ENCODE results near the gene C2CD4B. TPM values are rescaled to one million over a fixed set of nuclear protein-coding genes. Genes with fewer than 3 reads are reported as not detected.

The C2CD4B gene
- total RNA-seq, 2 experiments from 2014 or later = 1.5 TPM

GRCh38 chr15:62147149-62147548, 17.9 kb downstream of the C2CD4B start:
- intact Hi-C loops (cut with micrococcal nuclease) = no loop called here
- H3K4me1 Mint-ChIP-seq (ENCODE audit: low read depth) = peaks cover 15% of the 10 kb centered on the region

GRCh38 chr15:62145015-62145735, 19.9 kb downstream of the C2CD4B start:
- CTCF ChIA-PET = interaction anchor here (0.9 kb wide), 1 partner anchor 20 kb away, joined by 4 read pairs; the partner anchor contains the start of gene C2CD4B

More at GRCh38 chr15:62147149-62147548, 17.9 kb downstream of the C2CD4B start:
- POLR2A ChIA-PET = no interaction called here
- Mint-ChIP-seq H3K27ac (no peak overlapping the region), H3K9me3 (no peaks in the 10 kb centered on the region), H3K36me3 (no peaks in the 10 kb centered on the region), H3K27me3 (no peaks in the 10 kb centered on the region), H3K4me3 (no peak overlapping the region)
- DNase-seq = no peak
- CTCF ChIA-PET = interaction anchor here (0.6 kb wide), 1 partner anchor 760 kb away, joined by 3 read pairs; no protein-coding TSS in a partner anchor

GRCh38 chr15:62142736-62143135, 22.3 kb downstream of the C2CD4B start:
- peaks cover 5% of the 10 kb centered on the region for H3K4me1 Mint-ChIP-seq (ENCODE audit: low read depth)
- intact Hi-C loops (cut with micrococcal nuclease) = no loop called here
- ChIA-PET CTCF (interaction anchor here (0.7 to 2.5 kb wide), 9 partner anchors 11 to 165 kb away, joined by 3 to 12 read pairs (median 4); partner anchors contain the start of genes C2CD4B and VPS13C), POLR2A (no interaction called here)
- H3K9me3 Mint-ChIP-seq = no peaks in the 10 kb centered on the region
- no peak for DNase-seq
- no peak overlapping the region for H3K4me3 Mint-ChIP-seq
- peaks cover 6% of the 10 kb centered on the region for H3K27me3 Mint-ChIP-seq
- no peak overlapping the region for H3K27ac Mint-ChIP-seq
- no peaks in the 10 kb centered on the region for H3K36me3 Mint-ChIP-seq

More at GRCh38 chr15:62145015-62145735, 19.9 kb downstream of the C2CD4B start:
- no peaks in the 10 kb centered on the region for H3K36me3 Mint-ChIP-seq
- no peak for DNase-seq
- H3K4me1 Mint-ChIP-seq (ENCODE audit: low read depth) = peaks cover 7% of the 10 kb centered on the region
- intact Hi-C loops (cut with micrococcal nuclease) = no loop called here
- no peak overlapping the region for H3K4me3 Mint-ChIP-seq
- POLR2A ChIA-PET = no interaction called here
- H3K27ac Mint-ChIP-seq = no peak overlapping the region
- no peaks in the 10 kb centered on the region for H3K9me3 Mint-ChIP-seq
- peaks cover 1% of the 10 kb centered on the region for H3K27me3 Mint-ChIP-seq

GRCh38 chr15:62141643-62142588, 23.2 kb downstream of the C2CD4B start:
- CTCF ChIA-PET = interaction anchor here (0.7 to 2.5 kb wide), 9 partner anchors 12 to 165 kb away, joined by 3 to 12 read pairs (median 4); partner anchors contain the start of genes C2CD4B and VPS13C
- DNase-seq = no peak
- intact Hi-C loops (cut with micrococcal nuclease) = no loop called here
- Mint-ChIP-seq H3K36me3 (no peaks in the 10 kb centered on the region), H3K27ac (no peak overlapping the region), H3K4me3 (no peak overlapping the region), H3K4me1 (ENCODE audit: low read depth) (peaks cover 5% of the 10 kb centered on the region), H3K27me3 (peaks cover 6% of the 10 kb centered on the region), H3K9me3 (no peaks in the 10 kb centered on the region)
- POLR2A ChIA-PET = no interaction called here

GRCh38 chr15:62141200-62141599, 23.9 kb downstream of the C2CD4B start:
- Mint-ChIP-seq H3K36me3 (no peaks in the 10 kb centered on the region), H3K27me3 (peaks cover 6% of the 10 kb centered on the region), H3K4me3 (no peak overlapping the region), H3K9me3 (no peaks in the 10 kb centered on the region), H3K27ac (no peak overlapping the region), H3K4me1 (ENCODE audit: low read depth) (peaks cover 5% of the 10 kb centered on the region)
- DNase-seq = no peak
- CTCF ChIA-PET = interaction anchor here (2.1 to 2.5 kb wide), 2 partner anchors 15 to 69 kb away, joined by 6 to 12 read pairs; no protein-coding TSS in a partner anchor
- intact Hi-C loops (cut with micrococcal nuclease) = no loop called here
- POLR2A ChIA-PET = interaction anchor here (1.1 kb wide), 1 partner anchor 22 kb away, joined by 3 read pairs; no protein-coding TSS in a partner anchor

GRCh38 chr15:62138124-62138523, 27.0 kb downstream of the C2CD4B start:
- ChIA-PET POLR2A (no interaction called here), CTCF (interaction anchor here (0.8 kb wide), 1 partner anchor 12 kb away, joined by 3 read pairs; no protein-coding TSS in a partner anchor)
- no peak for DNase-seq
- Mint-ChIP-seq H3K27ac (no peak overlapping the region), H3K4me3 (no peak overlapping the region), H3K9me3 (no peaks in the 10 kb centered on the region), H3K27me3 (peaks cover 8% of the 10 kb centered on the region), H3K36me3 (no peaks in the 10 kb centered on the region), H3K4me1 (ENCODE audit: low read depth) (peaks cover 5% of the 10 kb centered on the region)
- intact Hi-C loops (cut with micrococcal nuclease) = no loop called here

- intact Hi-C loops (cut with micrococcal nuclease) = no loop called here
- CTCF ChIA-PET = interaction anchor here (0.8 kb wide), 1 partner anchor 11 kb away, joined by 3 read pairs; no protein-coding TSS in a partner anchor
- Mint-ChIP-seq H3K4me3 (no peak overlapping the region), H3K4me1 (ENCODE audit: low read depth) (peaks cover 5% of the 10 kb centered on the region), H3K9me3 (no peaks in the 10 kb centered on the region), H3K27ac (no peak overlapping the region), H3K36me3 (no peaks in the 10 kb centered on the region), H3K27me3 (peaks cover 8% of the 10 kb centered on the region)
- no peak for DNase-seq
- POLR2A ChIA-PET = no interaction called here
These were observed 27.9 kb downstream of the C2CD4B start for GRCh38 chr15:62136911-62137865.

GRCh38 chr15:62135532-62136134, 29.5 kb downstream of the C2CD4B start:
- no peaks in the 10 kb centered on the region for H3K4me1 Mint-ChIP-seq (ENCODE audit: low read depth)
- intact Hi-C loops (cut with micrococcal nuclease) = no loop called here
- POLR2A ChIA-PET = no interaction called here
- H3K4me3 Mint-ChIP-seq = no peak overlapping the region
- H3K27me3 Mint-ChIP-seq = peaks cover 8% of the 10 kb centered on the region
- no peak for DNase-seq
- CTCF ChIA-PET = no interaction called here
- H3K27ac Mint-ChIP-seq = no peak overlapping the region
- H3K36me3 Mint-ChIP-seq = no peaks in the 10 kb centered on the region
- H3K9me3 Mint-ChIP-seq = no peaks in the 10 kb centered on the region

GRCh38 chr15:62133141-62133540, 31.9 kb downstream of the C2CD4B start:
- Mint-ChIP-seq H3K9me3 (no peaks in the 10 kb centered on the region), H3K27ac (no peak overlapping the region), H3K4me3 (no peak overlapping the region), H3K36me3 (no peaks in the 10 kb centered on the region), H3K4me1 (ENCODE audit: low read depth) (peaks cover 13% of the 10 kb centered on the region), H3K27me3 (peaks cover 2% of the 10 kb centered on the region)
- CTCF ChIA-PET = no interaction called here
- intact Hi-C loops (cut with micrococcal nuclease) = no loop called here
- DNase-seq = no peak
- POLR2A ChIA-PET = no interaction called here

GRCh38 chr15:62128916-62129315, 36.2 kb downstream of the C2CD4B start:
- Mint-ChIP-seq H3K4me1 (ENCODE audit: low read depth) (peaks cover 31% of the 10 kb centered on the region), H3K9me3 (no peaks in the 10 kb centered on the region), H3K36me3 (no peaks in the 10 kb centered on the region), H3K4me3 (no peak overlapping the region), H3K27me3 (no peaks in the 10 kb centered on the region), H3K27ac (no peak overlapping the region)
- POLR2A ChIA-PET = no interaction called here
- CTCF ChIA-PET = no interaction called here
- no peak for DNase-seq
- intact Hi-C loops (cut with micrococcal nuclease) = loop anchor here (5.0 kb wide), 1 partner anchor 1103 kb away; no protein-coding TSS in a partner anchor

GRCh38 chr15:62126364-62126763, 38.7 kb downstream of the C2CD4B start:
- DNase-seq = no peak
- peaks cover 49% of the 10 kb centered on the region for H3K4me1 Mint-ChIP-seq (ENCODE audit: low read depth)
- POLR2A ChIA-PET = no interaction called here
- H3K36me3 Mint-ChIP-seq = no peaks in the 10 kb centered on the region
- H3K27ac Mint-ChIP-seq = no peak overlapping the region
- CTCF ChIA-PET = interaction anchor here (0.8 to 3.4 kb wide), 9 partner anchors 11 to 128 kb away, joined by 3 to 25 read pairs (median 4); partner anchors contain the start of gene VPS13C
- H3K4me3 Mint-ChIP-seq = no peak overlapping the region
- no peaks in the 10 kb centered on the region for H3K9me3 Mint-ChIP-seq
- intact Hi-C loops (cut with micrococcal nuclease) = loop anchor here (5.0 kb wide), 1 partner anchor 1106 kb away; no protein-coding TSS in a partner anchor
- no peaks in the 10 kb centered on the region for H3K27me3 Mint-ChIP-seq

Data from activated CD4-positive, alpha-beta memory T cell treated with anti-CD3 and anti-CD28 coated beads for 36 hours (primary cell).